ENCODE results near the gene EEA1. TPM values are rescaled to one million over a fixed set of nuclear protein-coding genes. Genes with fewer than 3 reads are reported as not detected.

Gene EEA1
- total and polyA plus RNA-seq, 2 of the 4 experiments (the other 2 are of a cell fraction) = 4.6 to 12.5 TPM

DNA sequence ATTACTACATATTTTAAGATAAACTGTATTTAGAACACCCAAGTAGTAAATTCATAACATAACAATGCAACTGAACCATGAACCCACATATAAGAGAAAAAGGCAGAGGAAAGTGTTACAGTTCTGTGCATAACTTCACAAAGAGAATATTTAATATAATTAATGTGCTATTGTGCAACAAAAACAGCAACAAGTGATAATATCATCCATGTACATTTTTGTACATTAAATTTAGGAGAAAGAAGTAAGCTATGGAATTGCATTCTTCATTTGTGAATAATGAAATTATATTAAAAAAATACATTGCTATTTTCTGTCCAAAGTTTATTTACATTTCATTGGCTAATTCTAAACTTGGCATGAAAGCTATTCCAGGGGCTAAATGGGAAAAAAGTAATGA is 153.7 kb downstream of the EEA1 start:
- intact Hi-C loops (cut with micrococcal nuclease) = no loop called here
- no peak overlapping the region for H3K27ac ChIP-seq (ENCODE audit: insufficient read depth, low read length)
- no peak overlapping the region for H3K4me3 ChIP-seq (ENCODE audit: insufficient read depth, low read depth, low read length)
- H2AFZ ChIP-seq (replicated peaks; ENCODE audit: low read length, poor library complexity) = no peak overlapping the region
- peaks cover 3% of the 10 kb centered on the region for H3K4me1 ChIP-seq (ENCODE audit: control insufficient read depth, insufficient read depth, low read length)
- DNase-seq (no peak), ATAC-seq (ENCODE audit: low read depth) (no peak)
- no peak overlapping the region for H3K9ac ChIP-seq (ENCODE audit: low read depth, low read length)
- no peak overlapping the region for H2BK15ac ChIP-seq (ENCODE audit: low read depth, low read length)
- no peak overlapping the region for H2BK120ac ChIP-seq (ENCODE audit: low read depth, low read length)
- BruUV-seq (replicated peaks) = no TSS peak
- no peak overlapping the region for H3K14ac ChIP-seq (replicated peaks; ENCODE audit: low read depth, low read length)
- ChIA-PET CTCF (no interaction called here), POLR2A (ENCODE audit: unreplicated experiment) (no interaction called here)
- H2AK5ac ChIP-seq (ENCODE audit: low read depth, low read length) = no peak overlapping the region
- no peaks in the 10 kb centered on the region for H3K79me1 ChIP-seq (ENCODE audit: low read depth in 1 of 2, low read length in 2 of 2)
- H3K4ac ChIP-seq (ENCODE audit: low read depth, low read length) = no peak overlapping the region
- in situ Hi-C loops (cut with MboI; ENCODE audit: low sequenced_read_pairs) = loop anchor here (25.0 kb wide), 1 partner anchor 637 kb away; no protein-coding TSS in a partner anchor
- H4K5ac ChIP-seq (ENCODE audit: low read depth, low read length) = no peak overlapping the region
- no peak overlapping the region for H2BK20ac ChIP-seq (ENCODE audit: low read depth, low read length)
- H4K91ac ChIP-seq (ENCODE audit: insufficient read depth, low read depth, low read length) = no peak overlapping the region
- H3K9me1 ChIP-seq (ENCODE audit: insufficient read depth, low read length) = no peaks in the 10 kb centered on the region
- H4K8ac ChIP-seq (ENCODE audit: low read depth in 2 of 2, low read length in 2 of 2) = no peak overlapping the region
- no peak overlapping the region for H3K23ac ChIP-seq (ENCODE audit: low read depth, low read length)
- H3K4me2 ChIP-seq (ENCODE audit: low read depth, low read length) = no peak overlapping the region
- TF ChIP-seq POLR2A (IDR thresholded peaks at IDR 0.05; ENCODE audit: low read depth, low read length) (no peak), CEBPB (IDR thresholded peaks at IDR 0.05; ENCODE audit: low read depth, low read length) (peak; percentile 65)
- no peak overlapping the region for H2AK9ac ChIP-seq (replicated peaks; ENCODE audit: low read depth, low read length, poor library complexity)
- H3K9me3 ChIP-seq (ENCODE audit: control insufficient read depth, insufficient read depth, low read length) = no peaks in the 10 kb centered on the region
- no peak overlapping the region for H3K56ac ChIP-seq (ENCODE audit: extremely low read depth, insufficient read depth, low read length)
- H3K27me3 ChIP-seq (ENCODE audit: control insufficient read depth, insufficient read depth, low read length) = no peaks in the 10 kb centered on the region
- no peaks in the 10 kb centered on the region for H4K20me1 ChIP-seq (ENCODE audit: insufficient read depth, low read length)
- H3K36me3 ChIP-seq (ENCODE audit: control insufficient read depth, insufficient read depth, low read length) = peaks cover 15% of the 10 kb centered on the region
- no peak overlapping the region for H2BK5ac ChIP-seq (ENCODE audit: low read depth, low read length, poor library complexity, severe bottlenecking)
- dilution Hi-C loops (cut with HindIII; ENCODE audit: low sequenced_read_pairs, unreplicated experiment) = no loop called here
- no peak overlapping the region for H3K18ac ChIP-seq (ENCODE audit: low read depth, low read length)
